IMR-90 (cell line): ENCODE measurements around the gene VRK2. TPM values are rescaled to one million over a fixed set of nuclear protein-coding genes. Genes with fewer than 3 reads are reported as not detected.
"Not testable (repeated sequence)": the region's sequence is repeated elsewhere in the genome, so short reads cannot be mapped to it uniquely, and the experiment has no call there.

Experiments
- ATAC-seq: fragments of 200-7000 bp; cut with Tn5 transposase; 2 replicates; pipeline ENCODE4 v1.9.1; 2020; ENCODE audit warnings: low read depth, mild to moderate bottlenecking, moderate library complexity
- BruUV-seq: library from RNA; stranded (reverse); fragments of 400-500 nt; replicated peaks from 2 replicates; lab custom pipeline; 2021; lab: Mats Ljungman, UMichigan
- CTCF ChIA-PET: fragments of 300-600 bp; formaldehyde crosslinking; extraction: SDS; loops from one replicate; lab custom pipeline; 2021; ENCODE audit warnings: antibody characterized with exemption; lab: Yijun Ruan, JAX
- POLR2A ChIA-PET: fragments of 300-600 bp; sonication (Branson Sonifier 250); formaldehyde crosslinking; loops from one replicate; lab custom pipeline; 2022; ENCODE audit warnings: antibody characterized with exemption; ENCODE audit not compliant: unreplicated experiment; lab: Charles Lee
- DNase-seq: peaks from one replicate; pipeline ENCODE4 v3.0.0; 2013
- H2AFZ ChIP-seq: replicated peaks from 2 replicates; pipeline ENCODE3; 2013; ENCODE audit warnings: low read length, mild to moderate bottlenecking; ENCODE audit not compliant: poor library complexity
- H2AK5ac ChIP-seq: 2 replicates; pipeline ENCODE4 v1.6.1; 2013; ENCODE audit warnings: low read depth, low read length, inconsistent platforms
- H2AK9ac ChIP-seq: replicated peaks from 2 replicates; pipeline ENCODE3; 2013; ENCODE audit warnings: mild to moderate bottlenecking, low read depth, low read length, moderate library complexity; ENCODE audit not compliant: poor library complexity
- H2BK120ac ChIP-seq: 2 replicates; pipeline ENCODE4 v1.6.1; 2013; ENCODE audit warnings: low read depth, low read length, inconsistent platforms
- H2BK15ac ChIP-seq: 3 replicates; pipeline ENCODE4 v1.6.1; 2013; ENCODE audit warnings: low read depth, low read length, inconsistent platforms
- H2BK20ac ChIP-seq: 2 replicates; pipeline ENCODE4 v1.6.1; 2013; ENCODE audit warnings: low read depth, mild to moderate bottlenecking, inconsistent platforms, low read length, moderate library complexity
- H2BK5ac ChIP-seq: 2 replicates; pipeline ENCODE4 v1.6.1; 2013; ENCODE audit warnings: mild to moderate bottlenecking, low read depth, low read length, inconsistent platforms; ENCODE audit not compliant: poor library complexity, severe bottlenecking
- H3K14ac ChIP-seq: replicated peaks from 2 replicates; pipeline ENCODE4 v1.6.1; 2013; ENCODE audit warnings: low read depth, low read length, inconsistent platforms
- H3K18ac ChIP-seq: 2 replicates; pipeline ENCODE4 v1.6.1; 2013; ENCODE audit warnings: low read depth, low read length, control low read depth
- H3K23ac ChIP-seq: 2 replicates; pipeline ENCODE4 v1.6.1; 2013; ENCODE audit warnings: low read depth, low read length, inconsistent platforms
- H3K27ac ChIP-seq: 2 replicates; pipeline ENCODE4 v1.5.1; 2013; ENCODE audit warnings: mild to moderate bottlenecking, control low read depth, low read length; ENCODE audit not compliant: insufficient read depth
- H3K27me3 ChIP-seq: 2 replicates; pipeline ENCODE4 v1.6.1; 2013; ENCODE audit warnings: low read length; ENCODE audit not compliant: control insufficient read depth, insufficient read depth
- H3K36me3 ChIP-seq: 2 replicates; pipeline ENCODE4 v1.6.1; 2013; ENCODE audit warnings: low read length, mixed read lengths; ENCODE audit not compliant: control insufficient read depth, insufficient read depth
- H3K4ac ChIP-seq: 2 replicates; pipeline ENCODE4 v1.6.1; 2013; ENCODE audit warnings: low read depth, low read length, inconsistent platforms
- H3K4me1 ChIP-seq: 2 replicates; pipeline ENCODE4 v1.6.1; 2013; ENCODE audit warnings: low read length, mixed read lengths; ENCODE audit not compliant: control insufficient read depth, insufficient read depth
- H3K4me2 ChIP-seq: 2 replicates; pipeline ENCODE4 v1.6.1; 2013; ENCODE audit warnings: low read depth, mild to moderate bottlenecking, control low read depth, low read length, moderate library complexity
- H3K4me3 ChIP-seq: 2 replicates; pipeline ENCODE4 v1.5.1; 2013; ENCODE audit warnings: low read depth, mild to moderate bottlenecking, control low read depth, low read length, moderate library complexity; ENCODE audit not compliant: insufficient read depth
- H3K56ac ChIP-seq: 2 replicates; pipeline ENCODE4 v1.6.1; 2013; ENCODE audit warnings: low read length, inconsistent platforms; ENCODE audit not compliant: insufficient read depth; ENCODE audit errors: extremely low read depth
- H3K79me1 ChIP-seq, 2 experiments: 2 replicates each; pipeline ENCODE4 v1.6.1; 2013; ENCODE audit warnings: low read length in 2 of 2, inconsistent platforms in 1 of 2, low read depth in 1 of 2
- H3K9ac ChIP-seq: 2 replicates; pipeline ENCODE4 v1.6.1; 2013; ENCODE audit warnings: low read depth, low read length, control low read depth
- H3K9me1 ChIP-seq: 2 replicates; pipeline ENCODE4 v1.6.1; 2013; ENCODE audit warnings: low read length, inconsistent platforms; ENCODE audit not compliant: insufficient read depth
- H3K9me3 ChIP-seq: 2 replicates; pipeline ENCODE4 v1.6.1; 2013; ENCODE audit warnings: low read length; ENCODE audit not compliant: control insufficient read depth, insufficient read depth
- H4K20me1 ChIP-seq: 2 replicates; pipeline ENCODE4 v1.6.1; 2013; ENCODE audit warnings: low read length, inconsistent platforms; ENCODE audit not compliant: insufficient read depth
- H4K5ac ChIP-seq: 2 replicates; pipeline ENCODE4 v1.6.1; 2013; ENCODE audit warnings: mild to moderate bottlenecking, low read depth, low read length, control low read depth
- H4K8ac ChIP-seq, 2 experiments: 2 replicates each; pipeline ENCODE4 v1.6.1; 2013; ENCODE audit warnings: low read depth in 2 of 2, low read length in 2 of 2, control low read depth in 1 of 2, inconsistent platforms in 1 of 2
- H4K91ac ChIP-seq: 2 replicates; pipeline ENCODE4 v1.6.1; 2013; ENCODE audit warnings: low read depth, low read length, inconsistent platforms; ENCODE audit not compliant: insufficient read depth
- CEBPB ChIP-seq: IDR thresholded peaks from 2 replicates; pipeline ENCODE4 v1.6.1; 2012; ENCODE audit warnings: low read depth, low read length, improper control_type of control experiment
- CTCF ChIP-seq: conservative IDR thresholded peaks from 2 replicates; pipeline ENCODE4 v1.5.1; 2012; ENCODE audit warnings: mild to moderate bottlenecking, low read depth, low read length, improper control_type of control experiment
- WGBS, 2 experiments: methylation state at CpG; one replicate each; pipeline versions ENCODE4 v1.1.5 to v1.1.7; 2013; ENCODE audit warnings: missing lambda C conversion rate in 2 of 2; ENCODE audit not compliant: insufficient read length in 1 of 2; ENCODE audit errors: extremely low coverage in 2 of 2; 5-methylcytosine and 5-hydroxymethylcytosine counted together
- dilution Hi-C: fragments of 300-500 bp; cut with HindIII; formaldehyde crosslinking; loops from one replicate; pipeline ENCODE4 v1.14.3; 2018; ENCODE audit warnings: low sequenced_read_pairs; ENCODE audit not compliant: unreplicated experiment
- in situ Hi-C: fragments of 300-500 bp; cut with MboI; formaldehyde crosslinking; loops from 3 replicates; pipeline ENCODE4 v1.14.3; 2019; ENCODE audit warnings: low sequenced_read_pairs, inconsistent platforms, mixed read lengths
- intact Hi-C: fragments of 100-400 bp; cut with micrococcal nuclease; formaldehyde crosslinking; loops from 2 replicates; pipeline ENCODE4 v1.10.0; 2022
- polyA plus RNA-seq, 3 experiments: library from polyadenylated mRNA; depleted of rRNA; stranded (reverse); fragments of >200 nt; gene quantifications; 2 replicates each; pipeline ENCODE4 v1.2.3, GENCODE V29; 2012; ENCODE audit warnings: low replicate concordance in 1 of 3
- total RNA-seq: library from RNA; depleted of rRNA; stranded (reverse); fragments of >200 nt; gene quantifications from 2 replicates; pipeline ENCODE4 v1.2.3, GENCODE V29; 2012

VRK2 gene
- total and polyA plus RNA-seq, 2 of the 4 experiments (the other 2 are of a cell fraction): 12.2 to 22.8 TPM

GRCh38 chr2:58163913-58164312 lies 117.3 kb downstream of the VRK2 start:
- no peak for DNase-seq
- no TSS peak for BruUV-seq

GRCh38 chr2:58168130-58168529 lies 121.5 kb downstream of the VRK2 start:
- H2BK20ac ChIP-seq, H2AFZ ChIP-seq, DNase-seq, H3K9me1 ChIP-seq, H4K8ac ChIP-seq, H3K4me2 ChIP-seq, H3K27me3 ChIP-seq, BruUV-seq, H3K4ac ChIP-seq, H3K9me3 ChIP-seq, H3K36me3 ChIP-seq, H3K79me1 ChIP-seq, H4K20me1 ChIP-seq, H2BK120ac ChIP-seq, H2BK5ac ChIP-seq, H3K4me3 ChIP-seq, H3K18ac ChIP-seq, H4K5ac ChIP-seq, dilution Hi-C loops, H2BK15ac ChIP-seq, H3K14ac ChIP-seq, in situ Hi-C loops, H3K56ac ChIP-seq, H2AK9ac ChIP-seq, H2AK5ac ChIP-seq, H3K27ac ChIP-seq, H4K91ac ChIP-seq, H3K4me1 ChIP-seq, ATAC-seq, H3K9ac ChIP-seq, intact Hi-C loops, H3K23ac ChIP-seq: not testable (repeated sequence)
- WGBS, 2 experiments: 100% methylated on average over 2 of the region's 6 CpGs; no CpG with 5 or more reads in 1 of the 2 experiments
- POLR2A ChIA-PET: interaction anchor here (0.7 kb wide), 1 partner anchor 93 kb away, joined by 6 read pairs; no protein-coding TSS in a partner anchor
- CTCF ChIA-PET: interaction anchor here (0.6 kb wide), 1 partner anchor 13 kb away, joined by 4 read pairs; no protein-coding TSS in a partner anchor

More at GRCh38 chr2:58163913-58164312, 117.3 kb downstream of the VRK2 start:
- Histone ChIP-seq H3K27me3 (no peaks in the 10 kb centered on the region), H3K27ac (no peak overlapping the region), H3K9me3 (no peaks in the 10 kb centered on the region), H3K36me3 (no peaks in the 10 kb centered on the region), H3K56ac (no peak overlapping the region), H3K9ac (no peak overlapping the region), H2AK5ac (no peak overlapping the region), H4K20me1 (no peaks in the 10 kb centered on the region), H3K4me3 (no peak overlapping the region), H3K14ac (no peak overlapping the region), H2BK20ac (no peak overlapping the region), H4K5ac (no peak overlapping the region), H4K91ac (no peak overlapping the region), H3K4me1 (no peaks in the 10 kb centered on the region), H3K23ac (no peak overlapping the region), H2AFZ (no peak overlapping the region), H3K4me2 (no peak overlapping the region), H3K9me1 (no peaks in the 10 kb centered on the region; the same call in 1 of the 2 replicates), H2BK15ac (no peak overlapping the region), H2AK9ac (no peak overlapping the region), H3K4ac (no peak overlapping the region), H2BK5ac (no peak overlapping the region), H3K18ac (no peak overlapping the region), H3K79me1 (no peaks in the 10 kb centered on the region), H4K8ac (no peak overlapping the region), H2BK120ac (no peak overlapping the region)
- POLR2A ChIA-PET: no interaction called here
- dilution Hi-C loops: no loop called here
- intact Hi-C loops: no loop called here
- ATAC-seq: no peak
- CTCF ChIA-PET: no interaction called here
- TF ChIP-seq CTCF: no peak
- TF ChIP-seq CEBPB: peak; percentile 65
- WGBS, 2 experiments: no CpG with 5 or more reads among the region's 3 CpGs
- in situ Hi-C loops: no loop called here
